ENCODE data around the gene RUNX3. TPM values are rescaled to one million over a fixed set of nuclear protein-coding genes. Genes with fewer than 3 reads are reported as not detected.

RUNX3 gene
- total and polyA plus RNA-seq, 2 of the 8 experiments (the other 6 are each of a cell fraction or from before 2014, with no cell fraction given) = 0.62 to 0.82 TPM

- 83% methylated on average over 14 of the region's 14 CpGs; no CpG with 5 or more reads in 1 of the 2 experiments for WGBS, 2 experiments (ENCODE audit: extremely low coverage in 1 of 2, insufficient coverage in 1 of 2, insufficient read length in 1 of 2, insufficient replicate concordance in 2 of 2, low coverage in 1 of 2, low lambda C conversion rate in 2 of 2, missing lambda C conversion rate in 1 of 2)
- TF ChIP-seq CREB1 (IDR thresholded peaks at IDR 0.05) (no peak), POLR2AphosphoS5 (IDR thresholded peaks at IDR 0.05; ENCODE audit: low read depth, low read length) (no peak), YY1 (IDR thresholded peaks at IDR 0.05; ENCODE audit: low read depth, low read length) (no peak), SAP30 (IDR thresholded peaks at IDR 0.05; ENCODE audit: insufficient read depth, insufficient replicate concordance, low read length) (no peak), CTCF (IDR thresholded peaks at IDR 0.05; ENCODE audit: control extremely low read depth in 1 of 3, insufficient read depth in 1 of 3, low read depth in 1 of 3, low read length in 3 of 3) (no peak), CHD2 (IDR thresholded peaks at IDR 0.05; ENCODE audit: low read length) (no peak)
These were observed 30.2 kb downstream of the RUNX3 start for GRCh38 chr1:24899581-24900485.

More at GRCh38 chr1:24899581-24900485, 30.2 kb downstream of the RUNX3 start:
- no peak overlapping the region for H3K4ac ChIP-seq (replicated peaks; ENCODE audit: insufficient read length, low read depth, low read length)
- H2AFZ ChIP-seq (ENCODE audit: low read length) = no peak overlapping the region
- H2AK5ac ChIP-seq (ENCODE audit: low read depth, low read length) = 0 out of 2 replicates have a peak overlapping the region, but pooled peaks have one; percentile 6
- ChIA-PET POLR2A (ENCODE audit: partially characterized antibody) (no interaction called here), CTCF (ENCODE audit: partially characterized antibody) (interaction anchor here (0.6 to 4.6 kb wide), 10 partner anchors 7 to 315 kb away, joined by 3 to 69 read pairs (median 5); no protein-coding TSS in a partner anchor)
- no peaks in the 10 kb centered on the region for H3K27me3 ChIP-seq (replicated peaks in 1 of 4; ENCODE audit: control insufficient read depth in 3 of 4, extremely low read depth in 1 of 4, insufficient read depth in 3 of 4, low read length in 3 of 4)
- no peak overlapping the region for H3K18ac ChIP-seq (ENCODE audit: extremely low read depth, low read length)
- FAIRE-seq = no peak
- H3K56ac ChIP-seq (replicated peaks; ENCODE audit: insufficient read length, low read depth, low read length) = no peak overlapping the region
- no peak overlapping the region for H3K23ac ChIP-seq (ENCODE audit: insufficient read length)
- H3K14ac ChIP-seq (ENCODE audit: insufficient read length) = no peak overlapping the region
- no peak overlapping the region for H2BK12ac ChIP-seq (ENCODE audit: low read depth, low read length)
- H2BK120ac ChIP-seq (replicated peaks; ENCODE audit: low read depth, low read length) = no peak overlapping the region
- no peaks in the 10 kb centered on the region for H3K79me1 ChIP-seq (ENCODE audit: low read depth, low read length)
- no peak overlapping the region for H3K27ac ChIP-seq (ENCODE audit: low read depth, low read length)
- H3K36me3 ChIP-seq (ENCODE audit: control insufficient read depth in 2 of 4, insufficient read depth in 4 of 4, low read length in 3 of 4) = no peaks in the 10 kb centered on the region
- no peak overlapping the region for H4K91ac ChIP-seq (replicated peaks; ENCODE audit: insufficient read length, low read length)
- DNase-seq (ENCODE audit: low read depth in 1 of 2, low spot score in 2 of 2) = peak in 1 of 2 experiments; percentile 41
- no peak overlapping the region for H3K9ac ChIP-seq (replicated peaks in 1 of 4; ENCODE audit: extremely low read depth in 1 of 4, low read depth in 3 of 4, low read length in 3 of 4)
- H3K4me1 ChIP-seq (replicated peaks in 1 of 4; ENCODE audit: control insufficient read depth in 3 of 4, insufficient read depth in 4 of 4, low read length in 3 of 4) = no peaks in the 10 kb centered on the region; a peak in 2 of 7 replicates
- no peaks in the 10 kb centered on the region for H3K79me2 ChIP-seq (ENCODE audit: control insufficient read depth in 1 of 2, insufficient read depth in 2 of 2, low read length in 2 of 2)
- 0 out of 2 replicates have a peak overlapping the region, but pooled peaks have one; percentile 36 for H2BK15ac ChIP-seq (ENCODE audit: low read length)
- H4K8ac ChIP-seq (ENCODE audit: extremely low read depth, insufficient read depth, low read length) = no peak overlapping the region
- H4K5ac ChIP-seq (ENCODE audit: insufficient read length, low read depth, low read length) = no peak overlapping the region
- H2BK20ac ChIP-seq (ENCODE audit: low read length) = no peak overlapping the region
- H3K4me2 ChIP-seq (ENCODE audit: insufficient read depth in 1 of 2, low read depth in 2 of 2, low read length in 2 of 2) = no peak overlapping the region
- no peaks in the 10 kb centered on the region for H4K20me1 ChIP-seq (replicated peaks in 1 of 2; ENCODE audit: control insufficient read depth in 1 of 2, insufficient read depth in 2 of 2, low read length in 2 of 2)
- no peaks in the 10 kb centered on the region for H3K23me2 ChIP-seq (ENCODE audit: low read depth, low read length)
- no peaks in the 10 kb centered on the region for H3K9me3 ChIP-seq (ENCODE audit: insufficient read depth in 2 of 2, low read depth in 1 of 2, low read length in 1 of 2)
- no peak overlapping the region for H3K4me3 ChIP-seq (ENCODE audit: extremely low read depth in 1 of 4, insufficient read depth in 2 of 4, low read depth in 3 of 4, low read length in 4 of 4)
- no peak overlapping the region for H2BK5ac ChIP-seq (ENCODE audit: low read depth, low read length)

All from H1 (cell line).